ENCODE data around the gene SLC49A3.

The SLC49A3 gene

GRCh38 chr4:666822-667544 lies 22.0 kb downstream of the SLC49A3 start:
- in situ Hi-C loops (cut with MboI; ENCODE audit: low sequenced_read_pairs), result no loop called here

GRCh38 chr4:666436-666810 lies 22.5 kb downstream of the SLC49A3 start:
- in situ Hi-C loops (cut with MboI; ENCODE audit: low sequenced_read_pairs), result no loop called here

GRCh38 chr4:665751-666435 lies 23.1 kb downstream of the SLC49A3 start:
- in situ Hi-C loops (cut with MboI; ENCODE audit: low sequenced_read_pairs), result no loop called here

- in situ Hi-C loops (cut with MboI; ENCODE audit: low sequenced_read_pairs), result no loop called here
Observed at GRCh38 chr4:665381-665750, 23.6 kb downstream of the SLC49A3 start.

- in situ Hi-C loops (cut with MboI; ENCODE audit: low sequenced_read_pairs), result no loop called here
Observed at GRCh38 chr4:664713-665231, 24.2 kb downstream of the SLC49A3 start.

- in situ Hi-C loops (cut with MboI; ENCODE audit: low sequenced_read_pairs), result no loop called here
Observed at GRCh38 chr4:663438-664428, 25.2 kb downstream of the SLC49A3 start.

GRCh38 chr4:663046-663437 lies 25.9 kb downstream of the SLC49A3 start:
- in situ Hi-C loops (cut with MboI; ENCODE audit: low sequenced_read_pairs), result no loop called here

- in situ Hi-C loops (cut with MboI; ENCODE audit: low sequenced_read_pairs), result no loop called here
Observed at GRCh38 chr4:661881-662761, 26.8 kb downstream of the SLC49A3 start.

GRCh38 chr4:661231-661630 lies 27.7 kb downstream of the SLC49A3 start:
- in situ Hi-C loops (cut with MboI; ENCODE audit: low sequenced_read_pairs), result no loop called here

- in situ Hi-C loops (cut with MboI; ENCODE audit: low sequenced_read_pairs), result no loop called here
Observed at GRCh38 chr4:660401-660800, 28.6 kb downstream of the SLC49A3 start.

GRCh38 chr4:659851-660250 lies 29.1 kb downstream of the SLC49A3 start:
- in situ Hi-C loops (cut with MboI; ENCODE audit: low sequenced_read_pairs), result no loop called here

GRCh38 chr4:658681-659667 lies 30.0 kb downstream of the SLC49A3 start:
- in situ Hi-C loops (cut with MboI; ENCODE audit: low sequenced_read_pairs), result no loop called here

GRCh38 chr4:657834-658667 lies 30.9 kb downstream of the SLC49A3 start:
- in situ Hi-C loops (cut with MboI; ENCODE audit: low sequenced_read_pairs), result no loop called here

GRCh38 chr4:657338-657833 lies 31.6 kb downstream of the SLC49A3 start:
- in situ Hi-C loops (cut with MboI; ENCODE audit: low sequenced_read_pairs), result no loop called here

GRCh38 chr4:656436-657337 lies 32.3 kb downstream of the SLC49A3 start:
- in situ Hi-C loops (cut with MboI; ENCODE audit: low sequenced_read_pairs), result no loop called here

GRCh38 chr4:655464-656151 lies 33.3 kb downstream of the SLC49A3 start:
- in situ Hi-C loops (cut with MboI; ENCODE audit: low sequenced_read_pairs), result no loop called here
